Right lobe of liver (tissue), 4 donors: ENCODE results near the gene GRAP2.

Experiments
- CTCF ChIP-seq, 4 donors: fragments of 200-600 bp in 3 of 4; fragments of 450-650 bp in 1 of 4; IDR thresholded peaks; one replicate each; pipeline versions ENCODE4 v1.5.1 to v1.8.0; 2016 to 2022; ENCODE audit warnings: antibody characterized with exemption in 4 of 4, mild to moderate bottlenecking in 2 of 4
- POLR2A ChIP-seq: fragments of 450-650 bp; IDR thresholded peaks from one replicate; pipeline ENCODE4 v1.6.1; 2017; ENCODE audit warnings: antibody characterized with exemption, mild to moderate bottlenecking
- donor health status: DM: no; HTN: no; CAD: no.
- donor health status: DM: no; HTN: no; CAD: no.
- donor health status: DM: no; HTN: yes; CAD: no.

- no peak for TF ChIP-seq CTCF (IDR thresholded peaks at IDR 0.05)
- TF ChIP-seq POLR2A: no peak
Measured at GRCh38 chr22:40014667-40015248, 113.9 kb downstream of the GRAP2 start.
